HEK293T (cell line): ENCODE data around the gene POLN.

ENCODE experiments used
- CTCF ChIA-PET: fragments of 350-600 bp; formaldehyde crosslinking; extraction: SDS; loops from one replicate; lab custom pipeline; 2021; ENCODE audit warnings: antibody characterized with exemption, inconsistent platforms; lab: Yijun Ruan, JAX
- POLR2A ChIA-PET: fragments of 350-600 bp; formaldehyde crosslinking; extraction: SDS; loops from one replicate; lab custom pipeline; 2020; ENCODE audit warnings: antibody characterized with exemption, inconsistent platforms; lab: Yijun Ruan, JAX
- DNase-seq: peaks from one replicate; pipeline ENCODE4 v3.0.0; 2012; ENCODE audit warnings: mixed read lengths; ENCODE audit errors: extremely low spot score
- ARNT ChIP-seq: fragments of 450-650 bp; IDR thresholded peaks from 2 replicates; pipeline ENCODE4 v1.6.1; 2017; ENCODE audit warnings: mild to moderate bottlenecking
- BHLHE40 ChIP-seq: fragments of 450-650 bp; IDR thresholded peaks from 2 replicates; pipeline ENCODE4 v1.6.1; 2016; ENCODE audit warnings: mild to moderate bottlenecking, moderate library complexity, borderline replicate concordance
- CTBP1 ChIP-seq: fragments of 450-650 bp; IDR thresholded peaks from 2 replicates; pipeline ENCODE4 v1.6.1; 2016; ENCODE audit warnings: borderline replicate concordance
- ELF4 ChIP-seq: fragments of 450-650 bp; IDR thresholded peaks from 2 replicates; pipeline ENCODE4 v1.6.1; 2017; ENCODE audit warnings: antibody characterized with exemption
- FOXA1 ChIP-seq: fragments of 450-650 bp; IDR thresholded peaks from 2 replicates; pipeline ENCODE4 v1.6.1; 2016; ENCODE audit warnings: mild to moderate bottlenecking
- FOXK2 ChIP-seq: fragments of 450-650 bp; IDR thresholded peaks from 2 replicates; pipeline ENCODE4 v1.6.1; 2016; ENCODE audit warnings: mild to moderate bottlenecking
- FOXM1 ChIP-seq: fragments of 450-650 bp; IDR thresholded peaks from 2 replicates; pipeline ENCODE4 v1.6.1; 2017; ENCODE audit warnings: mild to moderate bottlenecking, borderline replicate concordance
- HDGF ChIP-seq: fragments of 450-650 bp; IDR thresholded peaks from 2 replicates; pipeline ENCODE4 v1.6.1; 2017; ENCODE audit warnings: antibody characterized with exemption, borderline replicate concordance
- L3MBTL2 ChIP-seq: fragments of 450-650 bp; conservative IDR thresholded peaks from 2 replicates; pipeline ENCODE4 v1.6.1; 2016; ENCODE audit warnings: mild to moderate bottlenecking
- LEF1 ChIP-seq: fragments of 450-650 bp; IDR thresholded peaks from 2 replicates; pipeline ENCODE4 v1.6.1; 2017; ENCODE audit warnings: mild to moderate bottlenecking, borderline replicate concordance
- NFRKB ChIP-seq: fragments of 450-650 bp; IDR thresholded peaks from 2 replicates; pipeline ENCODE4 v1.6.1; 2016; ENCODE audit warnings: mild to moderate bottlenecking, moderate library complexity
- SP1 ChIP-seq: fragments of 450-650 bp; IDR thresholded peaks from 2 replicates; pipeline ENCODE4 v1.6.1; 2017
- SUZ12 ChIP-seq: fragments of 450-650 bp; IDR thresholded peaks from 2 replicates; pipeline ENCODE4 v1.6.1; 2016; ENCODE audit warnings: mild to moderate bottlenecking
- TARDBP ChIP-seq: fragments of 450-650 bp; IDR thresholded peaks from 2 replicates; pipeline ENCODE4 v1.6.1; 2016
- ZNF384 ChIP-seq: fragments of 450-650 bp; IDR thresholded peaks from 2 replicates; pipeline ENCODE4 v1.6.1; 2016
- TF ChIP-seq, protein P1 (sequence below): fragments of 450-650 bp; IDR thresholded peaks from 2 replicates; pipeline ENCODE4 v1.6.1; 2016

Gene POLN

DNA sequence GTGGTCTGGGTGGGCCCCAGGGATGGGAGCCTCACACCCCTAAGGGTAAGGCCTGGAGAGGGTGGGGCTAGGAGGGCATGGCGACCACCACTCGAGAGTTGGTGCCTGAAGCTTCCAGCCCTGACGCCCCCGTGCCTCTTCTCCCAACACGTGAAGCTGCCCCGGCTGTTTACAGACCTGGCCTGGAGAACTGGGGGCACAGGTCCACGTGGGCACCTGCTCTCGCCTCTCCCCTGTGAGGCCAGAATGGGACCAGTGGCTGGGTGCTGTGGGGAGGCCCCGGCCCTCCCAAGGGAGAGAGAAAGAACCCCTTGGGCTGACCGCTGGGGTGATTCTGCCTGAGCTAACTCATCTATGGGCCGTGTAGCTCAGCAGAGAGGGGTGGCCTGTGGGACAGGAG, 167.3 kb downstream of the POLN start:
- TF ChIP-seq ELF4: no peak
- TF ChIP-seq NFRKB: no peak
- no peak for TF ChIP-seq FOXK2
- no peak for TF ChIP-seq FOXA1
- TF ChIP-seq SP1: no peak
- no peak for TF ChIP-seq LEF1
- ChIA-PET CTCF (no interaction called here), POLR2A (no interaction called here)
- no peak for DNase-seq

GRCh38 chr4:2073808-2074481, 168.0 kb downstream of the POLN start:
- TF ChIP-seq FOXM1 (no peak), TARDBP (no peak), SP1 (no peak), ZNF384 (no peak), CTBP1 (no peak), BHLHE40 (no peak), LEF1 (no peak), NFRKB (no peak), FOXK2 (no peak), L3MBTL2 (no peak), HDGF (no peak), ELF4 (no peak), ARNT (no peak), FOXA1 (no peak), SUZ12 (no peak)
- TF ChIP-seq, protein P1, sequence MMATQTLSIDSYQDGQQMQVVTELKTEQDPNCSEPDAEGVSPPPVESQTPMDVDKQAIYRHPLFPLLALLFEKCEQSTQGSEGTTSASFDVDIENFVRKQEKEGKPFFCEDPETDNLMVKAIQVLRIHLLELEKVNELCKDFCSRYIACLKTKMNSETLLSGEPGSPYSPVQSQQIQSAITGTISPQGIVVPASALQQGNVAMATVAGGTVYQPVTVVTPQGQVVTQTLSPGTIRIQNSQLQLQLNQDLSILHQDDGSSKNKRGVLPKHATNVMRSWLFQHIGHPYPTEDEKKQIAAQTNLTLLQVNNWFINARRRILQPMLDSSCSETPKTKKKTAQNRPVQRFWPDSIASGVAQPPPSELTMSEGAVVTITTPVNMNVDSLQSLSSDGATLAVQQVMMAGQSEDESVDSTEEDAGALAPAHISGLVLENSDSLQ: no peak
- ChIA-PET CTCF (no interaction called here), POLR2A (no interaction called here)
- no peak for DNase-seq

GRCh38 chr4:2072971-2073807, 168.7 kb downstream of the POLN start:
- POLR2A ChIA-PET: no interaction called here
- DNase-seq: no peak
- TF ChIP-seq ZNF384 (no peak), CTBP1 (no peak), FOXA1 (no peak), SP1 (no peak), BHLHE40 (no peak)
- CTCF ChIA-PET: no interaction called here

DNA sequence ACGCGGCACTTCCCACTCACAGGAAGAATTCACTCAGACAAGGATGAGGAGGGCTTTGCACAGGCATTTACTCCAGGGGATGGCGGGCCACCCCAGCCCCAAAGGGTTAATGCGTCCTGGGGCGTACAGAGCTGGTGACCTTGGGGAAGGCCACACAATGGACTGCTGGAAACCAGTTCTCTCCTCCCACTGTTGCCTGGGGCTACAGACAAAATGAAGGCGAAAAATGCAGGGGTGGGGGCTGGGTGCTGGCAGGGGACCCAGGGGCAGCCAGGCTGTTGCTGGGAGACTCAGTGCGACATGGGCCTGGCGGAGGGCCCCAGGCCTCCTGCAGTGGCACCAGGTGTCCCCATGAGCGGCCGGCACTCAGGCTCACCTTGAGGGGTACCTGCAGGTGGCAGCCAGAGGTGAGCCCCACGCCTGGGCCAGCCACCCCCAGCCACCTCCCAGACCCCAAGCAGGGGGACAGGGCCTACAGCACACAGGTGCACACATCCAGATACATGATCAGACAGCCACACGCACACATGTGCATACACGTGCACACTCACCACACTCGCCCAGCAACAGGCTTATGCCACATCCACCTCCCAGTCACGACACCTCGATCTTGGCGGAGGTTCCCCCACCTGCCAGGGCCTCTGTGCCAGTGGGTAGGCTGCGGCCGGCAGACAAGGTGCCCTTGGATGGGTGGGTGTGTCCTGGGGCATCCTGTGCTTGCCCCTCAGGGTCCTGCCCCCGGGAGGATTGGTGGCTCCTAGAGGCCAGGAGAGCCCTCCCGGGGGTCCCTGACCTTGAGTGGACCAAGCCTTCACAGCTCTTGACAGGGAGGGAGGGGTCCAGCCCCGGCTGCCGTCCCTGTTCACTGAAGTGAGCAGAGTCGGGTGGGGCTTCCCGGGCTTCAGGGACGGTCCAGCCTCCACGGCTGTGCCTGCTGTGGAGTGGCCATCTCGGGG, 169.7 kb downstream of the POLN start:
- ChIA-PET CTCF (no interaction called here), POLR2A (interaction anchor here (1.2 kb wide), 1 partner anchor 10 kb away, joined by 3 read pairs; no protein-coding TSS in a partner anchor)
- no peak for DNase-seq

DNA sequence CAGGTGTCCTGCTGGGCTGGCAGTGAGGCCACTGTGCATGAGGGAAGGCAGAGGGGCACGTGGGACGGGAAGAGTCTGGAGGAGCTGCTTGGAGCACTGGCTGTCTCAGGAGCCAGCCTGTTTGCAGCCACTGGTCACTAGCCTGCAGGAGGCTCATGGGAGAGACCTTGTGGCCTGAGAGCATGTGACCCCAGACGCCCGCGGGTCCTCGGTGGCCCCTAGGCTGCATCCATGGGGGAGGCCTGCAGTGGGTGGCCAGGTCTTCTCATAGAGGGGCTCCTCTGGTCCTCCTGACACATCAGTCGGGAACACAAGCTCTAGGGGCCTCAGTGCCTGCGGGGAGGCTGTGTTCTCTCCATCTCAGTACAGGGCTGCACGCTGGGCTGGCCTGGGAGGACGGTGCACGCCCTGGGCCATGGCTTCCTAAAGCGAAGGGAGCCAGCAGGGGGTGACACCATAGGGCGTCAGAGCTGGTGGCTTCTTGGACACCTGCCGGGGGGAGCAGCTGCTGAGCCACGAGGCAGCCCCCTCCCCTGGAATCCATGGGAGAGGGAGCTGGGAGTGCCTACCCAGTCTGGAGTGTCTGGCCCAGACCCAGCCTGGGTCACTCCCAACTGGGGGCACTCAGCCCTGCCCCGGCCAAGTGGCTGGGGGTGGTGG, 170.5 kb downstream of the POLN start:
- ChIA-PET CTCF (no interaction called here), POLR2A (interaction anchor here (1.2 kb wide), 1 partner anchor 9 kb away, joined by 3 read pairs; no protein-coding TSS in a partner anchor)
- DNase-seq: no peak
- TF ChIP-seq FOXM1: no peak
- TF ChIP-seq ELF4: no peak
- no peak for TF ChIP-seq SP1
- TF ChIP-seq TARDBP: no peak
- TF ChIP-seq L3MBTL2: no peak
- TF ChIP-seq SUZ12: no peak
- TF ChIP-seq ZNF384: no peak

More for the DNA sequence above, 169.7 kb downstream of the POLN start:
- TF ChIP-seq BHLHE40: no peak

DNA sequence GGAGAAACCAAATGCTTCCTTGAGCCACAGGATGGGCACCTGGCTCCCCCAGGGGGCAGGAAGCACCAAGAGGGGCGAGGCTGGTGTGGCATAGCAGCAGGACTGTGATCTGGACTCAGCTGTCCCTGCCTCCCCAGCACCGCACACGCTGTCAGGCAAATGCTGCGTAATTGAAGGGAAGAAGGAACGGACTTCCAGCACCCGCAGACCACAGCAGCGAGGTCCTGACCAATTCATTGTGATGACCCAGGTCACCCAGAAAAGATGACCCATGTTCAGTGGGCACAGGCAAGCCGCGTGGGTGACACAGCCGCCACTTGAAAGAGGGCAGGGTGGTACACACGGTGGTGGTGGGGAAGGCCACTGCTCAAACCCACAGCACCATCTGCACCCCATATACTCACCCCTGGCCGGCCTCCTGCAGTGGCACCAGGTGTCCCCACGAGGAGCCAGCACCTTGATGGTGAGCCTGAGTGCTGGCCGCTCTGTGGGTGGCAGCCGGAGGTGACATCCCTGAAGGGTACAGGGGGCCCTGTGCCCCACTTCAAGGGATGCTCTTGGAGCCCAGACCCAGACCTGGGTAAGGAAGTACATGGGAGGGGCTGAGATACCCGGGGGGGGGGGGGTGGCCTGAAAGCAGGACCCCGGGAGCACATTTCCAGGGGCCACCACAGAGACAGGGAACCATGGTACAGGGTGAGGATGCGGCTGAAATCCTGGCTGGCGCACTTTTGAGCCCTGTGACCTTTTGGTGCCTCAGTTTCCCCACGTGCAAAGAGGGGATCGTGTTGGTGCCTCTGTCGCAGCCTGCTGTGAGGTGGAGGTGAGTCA, 171.3 kb downstream of the POLN start:
- DNase-seq: no peak
- TF ChIP-seq HDGF: no peak
- TF ChIP-seq NFRKB: no peak
- no peak for TF ChIP-seq CTBP1
- no peak for TF ChIP-seq SP1
- no peak for TF ChIP-seq ELF4
- TF ChIP-seq FOXK2: no peak
- TF ChIP-seq FOXA1: no peak
- TF ChIP-seq SUZ12: no peak
- no peak for TF ChIP-seq LEF1
- no peak for TF ChIP-seq FOXM1
- TF ChIP-seq L3MBTL2: no peak
- no peak for TF ChIP-seq ZNF384
- TF ChIP-seq, protein P1: no peak
- TF ChIP-seq BHLHE40: no peak
- TF ChIP-seq ARNT: no peak
- TF ChIP-seq TARDBP: no peak
- ChIA-PET POLR2A (no interaction called here), CTCF (no interaction called here)
